Fibroblast of lung (primary cell): ENCODE data around the gene PODN.

Experiments
- EZH2 ChIP-seq: IDR thresholded peaks from 2 replicates; pipeline ENCODE4 v1.5.1; 2012; ENCODE audit warnings: low read length, control low read depth, mild to moderate bottlenecking; ENCODE audit errors: missing control alignments
- TF ChIP-seq, protein P1 (sequence below), 2 donors: IDR thresholded peaks in 1 of 2; conservative IDR thresholded peaks in 1 of 2; 1 replicate in 1 of 2; 2 replicates in 1 of 2; pipeline ENCODE4 v1.5.1; 2011 to 2012; ENCODE audit warnings: low read length in 2 of 2, control low read depth in 1 of 2, inconsistent platforms in 1 of 2, low read depth in 1 of 2, mild to moderate bottlenecking in 1 of 2

DNA sequence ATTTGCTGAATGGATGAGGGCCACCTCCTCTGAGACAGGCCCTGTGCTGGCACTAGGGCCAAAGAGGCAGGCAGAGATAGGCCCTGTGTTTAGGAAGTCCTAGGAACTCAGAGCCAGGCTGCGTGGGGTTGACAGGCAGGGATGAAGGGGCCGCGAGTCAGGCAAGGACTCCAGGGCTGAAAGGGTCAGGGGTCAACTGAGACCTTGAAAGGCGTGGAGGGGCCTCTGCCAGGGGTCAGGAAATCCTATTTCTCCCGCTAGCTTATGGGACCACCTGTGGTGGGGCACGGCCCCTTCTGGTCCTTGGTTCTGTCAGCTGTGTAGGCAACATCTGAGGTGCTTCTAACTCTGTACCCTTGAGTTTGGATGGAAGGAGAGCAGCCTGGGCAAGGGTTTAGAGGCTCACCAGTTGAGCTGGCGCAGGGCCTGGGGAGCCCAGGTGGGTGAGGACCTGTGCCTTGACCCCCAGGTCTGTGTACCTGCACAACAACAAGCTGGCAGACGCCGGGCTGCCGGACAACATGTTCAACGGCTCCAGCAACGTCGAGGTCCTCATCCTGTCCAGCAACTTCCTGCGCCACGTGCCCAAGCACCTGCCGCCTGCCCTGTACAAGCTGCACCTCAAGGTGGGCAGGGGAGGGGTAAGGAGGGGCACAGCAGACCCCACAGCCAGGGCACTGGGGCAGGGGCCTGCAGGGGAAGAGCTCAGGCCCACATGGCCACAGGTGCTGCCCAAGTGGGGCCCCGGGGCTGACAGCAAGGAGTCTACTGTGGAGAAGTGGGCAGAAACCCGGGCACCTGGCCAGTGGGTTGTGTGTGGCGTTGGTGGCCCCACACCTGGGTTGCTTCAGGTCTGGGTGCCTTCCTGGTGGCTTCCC, 14.9 kb downstream of the PODN start:
- no peak for TF ChIP-seq EZH2
- TF ChIP-seq, protein P1, sequence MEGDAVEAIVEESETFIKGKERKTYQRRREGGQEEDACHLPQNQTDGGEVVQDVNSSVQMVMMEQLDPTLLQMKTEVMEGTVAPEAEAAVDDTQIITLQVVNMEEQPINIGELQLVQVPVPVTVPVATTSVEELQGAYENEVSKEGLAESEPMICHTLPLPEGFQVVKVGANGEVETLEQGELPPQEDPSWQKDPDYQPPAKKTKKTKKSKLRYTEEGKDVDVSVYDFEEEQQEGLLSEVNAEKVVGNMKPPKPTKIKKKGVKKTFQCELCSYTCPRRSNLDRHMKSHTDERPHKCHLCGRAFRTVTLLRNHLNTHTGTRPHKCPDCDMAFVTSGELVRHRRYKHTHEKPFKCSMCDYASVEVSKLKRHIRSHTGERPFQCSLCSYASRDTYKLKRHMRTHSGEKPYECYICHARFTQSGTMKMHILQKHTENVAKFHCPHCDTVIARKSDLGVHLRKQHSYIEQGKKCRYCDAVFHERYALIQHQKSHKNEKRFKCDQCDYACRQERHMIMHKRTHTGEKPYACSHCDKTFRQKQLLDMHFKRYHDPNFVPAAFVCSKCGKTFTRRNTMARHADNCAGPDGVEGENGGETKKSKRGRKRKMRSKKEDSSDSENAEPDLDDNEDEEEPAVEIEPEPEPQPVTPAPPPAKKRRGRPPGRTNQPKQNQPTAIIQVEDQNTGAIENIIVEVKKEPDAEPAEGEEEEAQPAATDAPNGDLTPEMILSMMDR (conservative IDR thresholded peaks at IDR 0.05 in 1 of 2, IDR thresholded peaks at IDR 0.05 in 1 of 2; ENCODE audit: low read depth in 1 of 2, low read length in 2 of 2), result no peak
